Peyer's patch (tissue), 4 donors: Measurements from ENCODE around the gene ABLIM2.

Experiments
- CTCF ChIP-seq, 6 experiments: fragments of 450-650 bp in 4 of 6; fragments of 200-600 bp in 2 of 6; sonication (generic) in 1 of 6; IDR thresholded peaks; one replicate each; pipeline ENCODE4 v1.5.1; 2017 to 2019; ENCODE audit warnings: antibody characterized with exemption in 6 of 6, mild to moderate bottlenecking in 3 of 6, moderate library complexity in 1 of 6
- POLR2A ChIP-seq, 2 donors: fragments of 450-650 bp; IDR thresholded peaks; one replicate each; pipeline ENCODE4 v1.5.1; 2017; ENCODE audit warnings: antibody characterized with exemption in 2 of 2, mild to moderate bottlenecking in 2 of 2, moderate library complexity in 2 of 2

DNA sequence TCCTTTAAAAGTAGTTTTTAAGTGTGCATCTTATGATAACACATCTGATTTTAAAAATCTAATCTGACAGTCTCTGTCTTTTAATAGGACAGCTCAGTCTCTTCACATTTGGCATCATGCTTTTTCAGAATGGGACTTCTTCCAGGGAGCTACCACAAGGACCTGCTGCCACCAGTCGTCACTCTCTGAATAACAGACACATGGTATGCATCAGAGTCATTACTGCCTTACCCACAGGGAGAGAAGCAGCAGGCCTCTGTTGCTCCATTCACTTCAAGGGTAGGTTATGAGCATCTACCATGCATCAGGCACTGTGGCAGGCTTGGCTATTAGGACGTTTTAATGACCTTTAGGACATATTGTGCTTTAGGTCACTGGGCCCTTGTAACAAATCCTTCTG lies 169.0 kb downstream of the ABLIM2 start:
- TF ChIP-seq POLR2A (IDR thresholded peaks at IDR 0.05) = no peak
- TF ChIP-seq CTCF (IDR thresholded peaks at IDR 0.05) = no peak
